GM18870 (cell line): Measurements from ENCODE around the gene ACTN1.

ENCODE experiments used
- ATAC-seq: cut with Tn5 transposase; IDR thresholded peaks from one replicate; pipeline ENCODE4 v1.9.1; 2021; ENCODE audit warnings: moderate library complexity; ENCODE audit not compliant: unreplicated experiment

The ACTN1 gene

DNA sequence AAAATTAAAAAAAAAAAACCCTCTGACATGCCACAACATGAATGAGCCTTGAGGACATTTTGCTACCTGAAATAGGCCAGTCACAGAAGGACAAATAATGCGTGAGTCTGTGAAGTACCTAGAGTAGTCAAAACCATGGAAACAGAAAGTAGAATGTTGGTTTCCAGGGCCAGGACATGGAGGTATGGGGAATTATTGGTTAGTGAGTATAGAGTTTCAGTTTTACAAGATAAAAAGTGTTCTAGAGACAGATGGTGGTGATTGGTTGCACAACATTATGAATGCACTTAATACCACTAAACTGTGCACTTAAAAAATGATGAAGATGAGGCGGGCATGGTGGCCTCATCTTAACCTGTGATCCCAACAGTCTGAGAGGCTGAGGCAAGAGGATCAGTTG lies 138.6 kb downstream of the ACTN1 start:
- no peak for ATAC-seq

GRCh38 chr14:68836082-68836481 lies 143.0 kb downstream of the ACTN1 start:
- ATAC-seq, result no peak

DNA sequence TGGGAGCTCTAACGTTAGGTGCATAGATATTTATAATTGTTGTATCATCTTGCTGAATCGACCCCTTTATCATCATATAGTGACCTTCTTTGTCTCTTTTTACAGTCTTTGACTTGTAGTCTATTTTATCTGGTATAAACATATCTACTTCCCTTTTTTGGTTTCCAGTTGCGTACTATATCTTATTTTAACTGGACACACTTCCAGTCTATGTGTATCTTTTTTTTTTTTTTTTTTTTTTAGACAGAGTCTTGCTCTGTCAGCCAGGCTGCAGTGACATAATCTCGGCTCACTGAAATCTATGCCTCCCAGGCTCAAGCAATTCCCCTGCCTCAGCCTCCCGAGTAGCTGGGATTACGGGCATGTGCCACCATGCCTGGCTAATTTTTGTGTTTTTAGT lies 144.3 kb downstream of the ACTN1 start:
- ATAC-seq, result no peak

DNA sequence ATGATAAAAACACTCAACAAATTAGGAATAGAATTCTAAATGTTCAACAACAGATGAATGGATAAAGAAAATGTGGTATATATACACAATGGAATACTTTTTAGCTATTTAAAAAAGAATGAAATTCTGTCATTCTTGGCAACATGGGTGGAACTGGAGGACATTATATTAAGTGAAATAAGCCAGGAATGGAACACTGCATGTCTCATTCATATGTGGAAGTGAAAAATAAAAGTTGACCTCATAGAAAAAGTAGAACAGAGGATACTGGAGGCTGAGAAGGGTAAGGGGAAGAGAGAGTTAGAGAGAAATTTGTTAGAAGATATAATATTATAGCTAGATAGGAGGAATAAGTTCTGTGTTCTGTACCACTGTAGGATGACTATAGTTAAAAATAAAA lies 150.4 kb downstream of the ACTN1 start:
- no peak for ATAC-seq

GRCh38 chr14:68825729-68826128 lies 153.4 kb downstream of the ACTN1 start:
- ATAC-seq, result no peak

DNA sequence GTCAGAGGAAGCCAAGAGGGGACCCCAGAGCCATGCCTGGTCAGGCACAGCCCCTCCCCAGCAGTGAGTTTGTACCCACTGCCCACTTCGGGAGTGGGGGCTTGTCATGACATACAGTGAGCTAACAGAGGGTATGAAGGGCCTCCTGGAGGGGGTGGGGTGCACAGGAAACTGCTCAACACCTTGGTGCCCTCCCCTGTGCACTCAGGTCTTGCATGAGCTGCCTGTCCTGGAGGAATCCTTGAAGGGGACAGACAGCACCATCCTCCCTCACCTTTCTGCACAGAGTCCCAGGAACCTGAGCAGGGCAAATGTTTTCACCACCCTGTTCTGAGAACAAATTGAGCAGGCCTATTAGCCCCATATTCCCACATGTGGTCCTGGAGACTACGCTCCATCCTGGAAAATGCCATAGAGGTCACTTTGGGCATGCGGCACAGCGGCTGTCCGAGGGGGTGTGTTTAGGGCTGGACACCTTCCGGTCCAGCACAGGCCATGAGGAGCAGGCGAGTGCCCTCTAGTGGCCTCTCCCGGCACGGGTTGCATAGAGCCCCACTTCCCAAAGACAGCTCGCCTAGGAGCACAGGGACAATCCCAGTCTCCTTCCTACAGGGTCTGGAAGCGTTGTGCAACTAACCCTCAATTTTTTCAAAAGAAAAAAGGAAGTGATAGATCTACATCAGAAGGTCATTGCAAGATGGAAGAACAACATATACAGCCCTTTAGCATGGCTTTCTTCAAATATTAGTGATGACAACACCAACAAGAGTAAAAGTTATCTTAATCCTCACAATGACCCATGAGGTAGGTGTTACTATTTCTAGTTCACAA lies 154.4 kb downstream of the ACTN1 start:
- no peak for ATAC-seq

GRCh38 chr14:68824207-68824516 lies 154.9 kb downstream of the ACTN1 start:
- ATAC-seq, result no peak
